ENCODE results near the gene SNRPD3.
A peak's percentile ranks its signal among the peaks of the same experiment; 100 is the strongest.
"Not testable (repeated sequence)": the region's sequence is repeated elsewhere in the genome, so short reads cannot be mapped to it uniquely, and the experiment has no call there.

Gene SNRPD3

DNA sequence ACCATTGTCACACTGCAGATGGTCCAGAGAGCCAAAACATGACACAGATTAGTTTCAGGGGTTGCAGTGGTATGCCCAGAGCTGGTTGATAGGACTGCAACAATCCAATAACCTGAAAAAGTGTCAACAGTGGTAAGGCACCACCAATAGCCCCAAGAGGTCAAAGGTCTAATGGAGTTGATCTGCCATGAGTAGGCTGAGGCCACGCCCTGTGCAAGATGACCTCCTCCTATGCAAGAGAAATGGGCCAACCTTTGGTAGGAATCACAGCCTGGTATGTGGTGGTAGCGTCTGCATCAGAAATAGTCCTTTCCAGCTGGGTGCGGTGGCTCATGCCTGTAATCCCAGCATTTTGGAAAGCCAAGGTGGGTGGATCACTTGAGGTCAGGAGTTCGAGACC is 20.5 kb upstream of the SNRPD3 start:
- DNase-seq (ENCODE audit: low spot score), result no peak

DNA sequence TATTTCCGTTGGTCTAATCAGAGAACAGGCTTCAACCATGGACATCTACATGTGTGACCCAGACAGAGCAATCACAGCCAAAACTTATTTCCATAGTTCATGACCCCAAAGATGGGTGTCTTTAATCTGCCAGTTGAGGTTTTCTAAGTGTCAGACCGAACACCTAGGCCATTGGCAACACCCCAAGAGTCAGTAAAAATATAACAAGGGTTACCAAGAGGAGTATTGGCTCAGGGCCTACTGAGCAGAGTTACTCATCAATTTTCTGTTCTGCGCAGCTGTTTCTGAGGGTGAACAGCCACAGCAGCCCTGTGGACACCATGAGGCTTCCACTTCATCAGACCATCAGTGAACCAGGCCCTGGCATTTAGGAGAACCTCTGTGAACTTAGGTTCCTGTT is 19.7 kb upstream of the SNRPD3 start:
- no peak for DNase-seq (ENCODE audit: low spot score)

DNA sequence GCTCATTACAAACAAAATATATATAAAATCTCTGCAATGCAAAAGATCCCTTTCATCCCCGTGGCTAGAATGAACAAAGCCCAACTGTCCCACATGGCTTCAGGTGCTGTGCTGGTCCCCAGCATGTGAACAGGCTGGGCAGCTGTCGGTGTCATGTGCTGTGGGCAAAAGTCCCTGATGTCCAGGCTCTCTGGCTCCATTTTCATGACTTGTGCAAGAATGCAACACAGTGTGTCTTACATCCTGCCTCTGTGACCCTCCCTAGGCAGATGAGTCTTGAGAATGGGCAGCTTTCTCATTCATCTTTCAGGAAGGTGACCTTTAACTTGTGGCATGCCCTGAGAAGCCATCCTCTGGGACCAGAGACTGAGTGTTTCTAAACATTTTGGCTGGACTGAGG is 15.3 kb upstream of the SNRPD3 start:
- DNase-seq (ENCODE audit: low spot score), result no peak

DNA sequence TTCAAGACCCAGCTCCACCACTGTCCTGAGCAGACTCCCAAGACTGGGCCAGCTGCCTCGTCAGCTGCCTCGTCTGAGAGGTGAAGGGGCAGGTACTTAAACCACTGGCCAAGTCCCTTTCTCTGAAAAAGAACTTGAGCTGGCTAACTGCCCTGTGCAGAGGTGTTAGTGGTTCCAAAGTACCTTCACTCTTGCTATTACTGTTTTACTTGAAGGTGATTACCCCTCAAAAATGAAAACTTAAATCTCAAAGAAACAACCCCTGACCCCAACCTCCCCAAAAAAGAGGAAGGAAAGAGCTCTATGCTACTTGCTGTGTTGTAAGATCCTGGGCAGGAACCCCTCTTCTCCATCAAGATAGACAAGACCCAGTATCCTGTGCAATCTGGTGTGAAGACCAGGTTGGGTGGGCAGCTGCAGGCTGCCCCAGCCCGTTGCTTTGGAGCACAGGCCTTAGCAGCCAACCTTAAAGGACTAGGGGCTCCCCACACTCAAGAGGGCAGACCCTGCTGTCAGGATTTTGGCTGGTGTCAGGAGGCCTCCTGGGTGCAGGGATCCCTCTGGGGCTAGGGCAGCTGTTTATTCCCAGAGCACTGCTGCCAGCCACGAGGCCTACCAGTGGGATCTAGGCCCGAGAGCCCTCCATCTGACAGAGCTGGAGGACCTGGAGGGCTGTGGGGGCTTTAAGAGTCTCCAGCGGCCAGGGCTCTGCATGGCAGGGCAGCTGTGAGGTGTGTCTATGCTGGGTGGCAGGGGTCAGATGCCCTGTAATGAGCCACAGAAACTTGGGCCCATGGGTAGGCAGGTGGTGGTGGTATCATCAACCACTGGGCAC is 13.9 kb upstream of the SNRPD3 start:
- no peak for DNase-seq (ENCODE audit: low spot score)

DNA sequence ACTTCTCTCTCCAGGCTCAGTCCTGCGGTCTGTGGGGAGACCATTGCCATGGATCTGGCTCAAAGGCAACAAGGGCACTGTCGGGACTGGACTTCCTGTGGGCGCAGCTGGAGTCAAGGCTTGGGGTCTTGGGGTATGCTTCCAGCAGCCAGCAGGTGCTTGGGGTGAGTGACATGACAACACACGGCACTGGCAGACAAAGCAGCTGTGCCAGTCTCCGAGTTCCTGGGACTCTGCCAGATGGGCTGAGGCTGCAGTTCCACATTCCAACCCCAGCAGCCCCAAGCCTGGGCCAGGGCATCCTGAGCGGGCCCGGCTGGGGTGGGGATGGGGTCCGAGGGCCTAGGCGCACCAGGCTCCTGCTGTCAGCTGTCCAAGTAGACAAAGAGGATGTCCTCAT is 13.2 kb upstream of the SNRPD3 start:
- no peak for DNase-seq (ENCODE audit: low spot score)

DNA sequence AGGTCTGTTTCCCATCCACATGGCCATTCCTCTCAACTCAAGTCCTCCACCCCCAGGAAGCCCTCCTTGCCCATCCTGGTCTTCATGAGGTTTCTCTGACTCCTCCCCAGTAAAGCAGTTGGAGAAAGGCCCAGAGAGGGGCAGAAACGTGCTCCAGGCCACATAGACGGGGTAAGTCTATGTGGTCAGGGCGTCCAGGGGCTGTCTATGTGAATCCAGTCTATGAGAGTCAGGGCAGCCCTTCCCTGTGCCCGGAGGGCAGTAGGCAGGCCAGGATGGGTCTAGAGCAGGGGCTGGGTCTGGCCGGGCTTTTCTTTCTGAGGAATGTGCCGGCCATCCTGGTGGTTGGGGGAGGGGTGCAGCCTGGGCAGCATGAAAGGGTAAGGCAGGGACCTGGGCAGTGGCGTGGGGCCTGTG is 12.6 kb upstream of the SNRPD3 start:
- DNase-seq (ENCODE audit: low spot score), result no peak

DNA sequence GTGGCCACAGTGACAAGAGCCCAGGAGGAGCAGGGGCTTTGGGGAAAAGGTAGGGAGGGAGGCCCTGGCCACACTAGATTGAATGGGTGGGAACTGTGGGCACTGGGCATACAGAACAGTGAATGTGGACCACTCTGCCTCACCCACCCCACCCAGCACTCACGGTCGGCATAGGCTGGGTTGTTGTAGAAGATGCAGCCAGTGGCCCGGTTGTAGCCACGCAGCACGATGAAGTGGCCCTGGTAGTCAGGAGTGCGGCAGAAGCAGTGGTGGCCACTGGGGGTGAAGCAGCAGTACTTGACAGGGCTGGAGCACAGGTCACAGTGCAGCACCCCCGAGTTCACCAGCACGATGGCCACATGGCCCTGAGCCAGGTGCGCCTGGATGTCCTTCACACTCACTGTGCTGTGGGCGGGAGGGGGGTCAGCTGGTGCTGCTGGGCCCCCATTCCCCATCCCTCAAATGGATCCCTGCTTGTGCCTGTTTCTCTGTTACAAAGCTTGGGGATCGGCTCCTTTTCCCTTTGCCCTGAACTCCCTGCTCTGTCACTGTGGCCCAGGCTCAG is 12.0 kb upstream of the SNRPD3 start:
- DNase-seq (ENCODE audit: low spot score), result no peak

DNA sequence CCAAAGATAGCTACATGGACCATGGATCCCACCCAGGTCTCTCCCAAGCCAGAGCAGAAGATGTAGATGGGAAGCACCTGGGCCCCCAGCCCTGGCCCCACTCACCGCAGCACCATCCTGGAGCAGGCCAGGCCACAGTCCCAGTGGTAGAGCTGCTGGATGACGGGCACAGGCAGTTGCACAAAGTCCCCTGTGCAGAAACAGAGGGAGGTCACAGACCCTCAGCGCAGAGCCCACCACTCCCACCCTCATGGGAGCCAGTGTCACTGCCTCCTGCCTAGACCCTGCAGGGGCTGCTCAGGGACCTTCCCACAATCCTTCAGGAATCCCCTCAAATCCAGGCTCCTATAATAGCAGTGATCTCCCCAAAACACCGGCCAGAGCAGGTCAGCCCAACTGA is 7.0 kb upstream of the SNRPD3 start:
- DNase-seq (ENCODE audit: low spot score), result no peak

DNA sequence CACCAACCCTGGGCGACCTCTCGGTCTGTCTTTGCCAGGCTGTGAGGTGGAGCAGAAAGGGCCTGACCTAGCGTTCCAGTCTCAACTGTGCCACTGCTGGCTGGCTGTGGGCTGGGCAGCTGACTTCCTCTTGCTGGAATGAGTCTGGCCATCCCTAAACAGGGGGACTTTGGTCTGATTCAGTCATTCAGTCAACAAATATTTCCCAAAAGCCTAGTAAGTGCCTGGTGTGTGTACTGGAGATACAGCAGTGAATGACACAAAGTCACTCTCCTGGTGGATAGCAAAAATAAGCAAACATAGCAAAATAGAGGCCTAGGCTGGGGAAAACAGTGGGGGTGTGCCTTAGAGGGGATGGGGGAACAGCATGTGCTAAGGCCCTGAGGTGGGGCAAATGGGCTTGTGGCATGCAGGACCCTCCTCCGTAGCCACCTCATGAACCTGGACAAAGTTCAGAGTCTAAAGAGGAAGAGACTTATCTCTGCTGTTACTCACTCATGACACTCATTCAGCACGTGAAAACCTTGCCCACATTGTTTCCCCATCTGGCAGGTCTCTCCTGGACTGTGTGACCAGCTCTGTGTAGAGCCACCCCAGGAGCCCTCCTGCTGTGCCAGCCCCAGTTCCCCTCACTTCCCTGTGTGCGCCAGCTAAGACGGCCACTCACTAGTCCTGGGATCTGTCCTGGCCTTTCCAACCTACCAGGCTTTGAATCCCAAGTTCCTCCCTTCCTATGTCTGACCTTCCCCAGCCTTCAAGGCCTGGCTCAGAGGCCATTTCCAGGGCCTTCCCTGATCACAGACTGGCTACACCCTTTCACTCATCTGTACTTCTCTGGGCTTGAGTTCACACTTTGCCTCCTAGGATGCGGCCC is 5.5 kb upstream of the SNRPD3 start:
- no peak for DNase-seq (ENCODE audit: low spot score)

DNA sequence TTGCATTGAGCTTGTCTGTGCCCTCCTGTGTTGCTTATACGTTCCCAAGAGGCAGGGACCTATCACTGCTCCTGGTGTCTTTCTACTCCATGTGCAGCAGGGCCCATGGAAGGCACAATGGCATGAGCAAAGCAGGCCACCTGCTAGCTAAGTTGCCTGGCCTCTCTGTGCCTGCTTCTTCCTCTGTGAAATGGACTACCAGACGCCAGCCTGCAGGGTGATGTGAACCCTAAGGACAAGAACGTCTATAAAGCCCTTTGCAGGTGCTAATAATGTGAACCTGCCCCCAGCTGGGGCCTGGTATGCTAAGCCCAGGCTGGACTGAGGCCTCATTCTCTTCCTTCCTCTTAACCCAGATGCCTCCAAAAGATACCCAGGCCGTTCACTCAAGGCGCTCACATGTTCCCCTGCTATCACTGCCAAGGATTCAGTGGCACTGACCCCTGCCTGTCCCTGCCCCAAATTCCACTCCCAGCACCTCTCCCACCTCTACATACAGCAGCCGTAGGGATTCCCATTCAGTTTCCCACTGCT is 4.8 kb upstream of the SNRPD3 start:
- DNase-seq (ENCODE audit: low spot score), result no peak

DNA sequence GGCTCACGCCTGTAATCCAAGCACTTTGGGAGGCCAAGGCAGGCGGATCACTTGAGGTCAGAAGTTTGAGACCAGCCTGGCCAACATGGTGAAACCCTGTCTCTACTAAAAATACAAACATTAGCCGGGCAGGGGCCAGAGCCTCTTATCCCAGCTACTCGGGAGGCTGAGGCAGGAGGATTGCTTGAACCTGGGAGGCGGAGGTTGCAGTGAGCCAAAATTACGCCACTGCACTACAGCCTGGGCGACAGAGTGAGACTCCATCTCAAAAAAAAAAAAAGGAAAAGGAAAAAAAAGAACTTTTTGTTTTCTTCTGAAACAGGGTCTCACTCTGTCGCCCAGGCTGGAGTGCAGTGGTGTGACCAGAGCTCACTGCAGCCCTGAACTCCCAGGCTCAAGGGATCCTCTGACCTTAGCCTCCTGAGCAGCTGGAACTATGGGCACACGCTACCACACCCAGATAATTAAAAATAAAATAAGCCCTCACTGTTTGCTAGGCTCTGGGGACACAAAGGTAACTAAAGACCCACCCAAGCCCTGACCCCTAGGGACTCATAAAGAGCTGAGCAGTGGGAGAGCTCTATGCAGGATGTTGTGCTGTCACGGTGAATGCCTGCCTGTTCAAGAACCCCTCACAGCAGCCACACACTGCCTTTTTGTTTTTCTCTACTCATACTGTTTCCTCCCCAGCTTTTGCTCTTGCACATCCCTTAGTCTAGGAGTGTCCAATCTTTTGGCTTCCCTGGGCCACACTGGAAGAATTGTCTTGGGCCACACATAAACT is 3.1 kb upstream of the SNRPD3 start:
- not testable (repeated sequence) for DNase-seq (ENCODE audit: low spot score)

DNA sequence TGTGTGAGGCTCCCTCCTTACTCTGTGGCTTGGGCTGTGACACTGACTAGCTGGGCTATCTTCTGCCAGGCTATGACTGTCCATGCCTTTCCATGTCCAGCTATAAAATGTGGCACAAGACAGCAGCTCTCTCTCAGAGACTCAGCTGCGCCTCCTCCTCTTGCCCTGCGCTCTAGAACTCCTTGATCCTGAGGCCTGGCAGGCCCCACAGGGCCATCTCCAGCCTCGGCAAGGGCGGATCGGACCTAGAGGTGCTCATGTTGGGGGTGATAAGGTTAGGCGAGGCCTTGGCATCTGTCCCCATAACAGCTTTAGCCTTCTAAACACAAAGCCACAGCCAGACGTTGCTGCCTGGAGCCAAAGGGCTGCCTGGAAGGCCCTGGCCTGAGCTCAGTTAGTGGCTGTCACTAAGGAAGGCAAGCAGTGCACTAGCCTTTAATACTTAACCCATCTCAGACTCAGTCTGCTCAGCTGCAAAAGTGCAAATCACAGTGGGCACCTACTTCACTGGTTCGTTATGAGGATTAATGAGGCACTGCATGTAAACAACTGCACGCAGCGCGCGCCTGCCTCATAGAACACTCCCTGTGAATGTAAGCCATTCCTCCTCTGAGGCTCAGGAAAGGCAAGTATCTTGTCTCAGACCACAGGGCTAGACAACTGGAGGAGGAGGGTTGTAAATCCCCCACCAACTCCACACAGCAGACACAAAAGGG is 2.0 kb upstream of the SNRPD3 start:
- DNase-seq (ENCODE audit: low spot score), result no peak

DNA sequence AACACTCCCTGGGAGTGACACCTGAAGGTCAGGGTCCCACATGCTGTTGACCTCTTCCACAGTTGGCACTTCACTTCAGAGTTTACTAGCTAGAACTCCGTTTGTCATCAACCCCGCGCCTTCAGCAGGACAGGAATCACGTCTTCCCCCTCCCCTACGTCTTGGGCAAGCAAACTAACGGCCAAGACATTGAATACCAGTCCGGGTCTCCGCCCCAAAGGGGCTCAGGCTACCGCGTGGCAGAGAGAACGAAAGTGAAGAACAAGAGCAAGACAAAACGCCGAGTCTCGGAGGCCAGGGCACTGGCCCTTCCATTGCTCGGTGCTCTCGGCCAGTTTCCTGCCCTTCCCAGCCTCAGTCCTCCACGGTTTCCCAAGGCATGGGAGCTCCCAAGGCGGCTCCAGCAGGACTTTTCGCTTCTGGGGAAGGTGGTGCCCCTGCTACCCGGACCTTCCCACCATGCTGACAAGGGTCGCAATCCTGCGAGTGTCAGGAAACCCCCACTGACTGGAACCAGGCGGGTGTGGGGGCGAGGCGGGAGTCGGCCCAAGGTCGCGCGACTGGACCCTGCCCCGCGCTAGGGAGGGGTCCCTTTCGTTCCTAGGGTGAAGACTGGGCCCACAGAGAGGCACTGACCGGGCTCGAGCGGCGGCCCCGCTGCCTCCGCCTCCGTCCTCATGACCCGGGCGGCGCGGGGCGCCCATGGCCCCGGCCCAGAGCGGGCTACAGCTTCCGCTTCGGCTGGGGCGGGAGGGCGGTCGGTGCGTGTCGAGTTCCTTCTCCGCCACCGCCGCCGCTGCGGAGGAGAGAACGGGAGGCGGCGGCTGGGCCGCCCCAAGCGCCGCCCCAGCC is 1.3 kb upstream of the SNRPD3 start, which contains the start of gene GUCD1:
Gene GUCD1, minus strand, starts transcription at position 826 of the 852 bp plus-strand sequence. Its CDS starts 147 bp downstream, at position 679.
- peak; percentile 8 for DNase-seq (ENCODE audit: low spot score)

DNA sequence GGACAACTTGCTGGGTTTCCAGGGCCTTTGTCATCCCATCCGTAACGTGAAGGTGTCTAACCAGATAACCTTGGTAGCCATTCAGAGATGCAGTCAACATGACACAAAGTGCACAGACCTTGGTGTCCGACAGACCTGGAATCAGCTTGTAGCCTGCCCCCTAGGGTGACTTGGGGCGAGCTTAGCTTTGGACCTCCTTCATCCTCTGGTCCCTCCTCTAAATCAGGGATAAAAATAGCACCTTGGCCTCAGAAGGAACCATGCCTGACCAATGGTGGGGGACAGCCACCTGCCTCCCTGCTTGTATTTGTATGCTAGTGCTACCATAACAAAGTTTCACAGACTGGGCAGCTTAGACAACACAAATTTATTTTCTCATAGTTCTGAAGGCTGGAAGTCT is 3.7 kb downstream of the SNRPD3 start:
- no peak for DNase-seq (ENCODE audit: low spot score)

DNA sequence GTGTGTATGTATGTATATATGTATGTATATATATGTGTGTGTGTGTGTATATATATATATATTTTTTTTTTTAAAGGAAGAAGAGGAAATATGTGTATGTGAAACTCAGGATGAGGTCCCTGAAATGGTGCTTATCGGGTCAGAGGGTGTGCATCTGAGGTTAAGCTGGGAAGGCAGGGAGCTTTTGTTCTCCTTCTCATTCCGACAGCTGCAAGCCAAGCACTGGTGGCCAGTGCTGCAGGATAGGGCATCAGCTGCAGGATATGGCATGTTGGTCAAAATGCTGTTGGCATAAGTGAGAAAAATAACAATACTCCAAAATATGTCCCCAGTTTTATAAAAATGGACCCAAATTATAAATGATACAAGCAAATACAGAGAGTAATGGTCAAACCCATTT is 7.4 kb downstream of the SNRPD3 start:
- DNase-seq (ENCODE audit: low spot score), result no peak

DNA sequence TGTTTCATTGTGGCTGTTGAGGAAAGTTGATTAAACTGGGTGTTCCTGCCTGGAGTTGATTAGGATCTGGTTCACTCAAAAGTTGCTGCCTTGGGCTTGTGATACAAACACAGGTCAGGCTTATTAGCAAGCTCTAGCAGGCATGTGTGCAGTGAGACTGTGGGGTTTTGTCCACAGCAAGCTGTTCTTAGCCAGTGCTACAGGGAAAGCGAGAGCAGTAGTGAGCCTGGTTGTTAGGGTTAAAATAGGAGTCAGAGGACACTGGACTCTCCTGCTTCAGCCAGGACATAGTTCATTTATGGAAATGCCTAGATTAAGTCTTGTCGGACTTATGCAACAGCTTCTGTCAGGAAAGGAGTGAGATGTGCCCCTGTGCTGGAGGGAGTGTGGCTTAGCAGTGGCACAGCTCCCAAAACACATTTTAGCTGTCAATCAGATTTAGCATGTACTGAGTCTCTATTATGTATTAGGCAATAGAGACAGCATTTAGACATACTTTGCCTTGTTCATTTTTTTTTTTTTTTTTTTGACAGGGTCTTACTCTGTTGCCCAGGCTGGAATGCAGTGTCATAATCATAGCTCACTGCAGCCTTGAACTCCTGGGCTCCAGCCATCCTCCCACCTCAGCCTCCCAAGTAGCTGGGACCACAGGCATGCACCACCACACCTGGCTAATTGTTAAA is 8.7 kb downstream of the SNRPD3 start:
- no peak for DNase-seq (ENCODE audit: low spot score)

DNA sequence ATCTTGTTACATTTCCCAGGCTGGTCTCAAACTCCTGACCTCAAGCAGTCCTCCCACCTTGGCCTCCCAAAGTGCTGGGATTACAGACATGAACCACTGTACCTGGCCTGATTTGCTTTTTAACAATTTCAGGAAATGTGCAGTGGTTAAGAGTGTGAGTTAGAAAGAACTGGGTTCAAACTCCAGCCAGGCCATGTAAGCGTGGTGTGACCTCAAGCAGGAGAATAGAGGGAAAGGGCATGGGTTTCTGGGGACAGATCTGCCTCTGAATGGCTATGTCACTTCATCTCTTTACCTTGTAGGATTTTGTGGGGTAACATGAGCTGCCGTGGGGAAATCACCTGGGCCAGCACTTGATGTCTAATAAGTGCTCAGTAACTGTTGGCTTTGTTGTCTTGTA is 9.3 kb downstream of the SNRPD3 start:
- DNase-seq (ENCODE audit: low spot score), result no peak

DNA sequence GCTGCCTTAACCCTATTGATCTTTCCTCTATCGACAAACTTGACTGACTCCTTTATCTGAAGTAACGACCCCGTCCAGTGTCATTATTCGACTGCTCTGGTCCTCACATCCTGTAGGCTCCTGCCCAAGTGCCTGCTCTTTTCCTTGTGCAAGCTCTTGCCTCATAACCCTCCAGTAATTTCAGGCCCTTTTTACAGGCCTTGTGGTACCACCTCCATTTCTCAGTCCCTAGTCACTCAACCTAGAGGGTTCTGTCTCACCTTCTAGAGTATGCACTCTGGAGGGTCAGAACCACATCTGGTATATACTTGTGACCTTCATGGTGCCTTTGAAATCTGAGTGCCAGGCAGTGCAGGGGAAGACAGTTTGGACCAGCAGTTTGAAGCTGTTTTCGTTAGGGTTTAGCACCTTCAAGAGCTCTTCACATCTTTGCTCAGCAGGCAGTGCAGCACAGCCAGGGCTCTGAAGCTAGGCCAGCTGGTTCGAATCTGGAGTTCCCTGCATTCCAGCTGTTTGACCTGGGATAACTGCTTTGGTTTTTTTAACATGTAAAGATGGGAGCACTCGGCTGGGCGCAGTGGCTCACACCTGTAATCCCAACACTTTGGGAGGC is 11.2 kb downstream of the SNRPD3 start:
- DNase-seq (ENCODE audit: low spot score), result no peak

DNA sequence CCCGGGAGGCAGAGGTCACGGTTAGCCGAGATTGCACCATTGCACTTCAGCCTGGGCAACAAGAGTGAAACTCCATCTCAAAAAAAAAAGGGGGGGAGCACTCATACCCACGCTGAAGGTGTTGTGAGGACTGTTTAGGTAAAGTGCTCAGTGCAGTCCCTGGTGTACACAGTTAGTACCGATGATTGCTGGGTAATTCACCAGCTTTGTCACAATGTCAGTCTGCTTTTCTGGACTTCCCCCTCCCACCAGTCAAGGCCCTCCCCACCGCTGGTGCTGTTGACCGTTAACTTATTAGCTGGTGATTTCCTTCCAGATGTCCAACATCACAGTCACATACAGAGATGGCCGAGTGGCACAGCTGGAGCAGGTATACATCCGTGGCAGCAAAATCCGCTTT is 11.9 kb downstream of the SNRPD3 start:
- DNase-seq (ENCODE audit: low spot score), result no peak

All from CD4-positive, alpha-beta T cell treated with Interleukin-2 at 100 ng/mL for 4 hours (primary cell).